Spinal cord (tissue), 10 donors: ENCODE data around the gene LRP1-AS. TPM values are rescaled to one million over a fixed set of nuclear protein-coding genes. Genes with fewer than 3 reads are reported as not detected.

Experiments used
- DNase-seq, 6 donors: peaks; one replicate each; pipeline versions ENCODE4 v3.0.0 to v3.0.0-alpha.2; 2013 to 2015; ENCODE audit warnings: low spot score in 6 of 6, low read depth in 4 of 6
- H3K27ac ChIP-seq: one replicate; pipeline ENCODE4 v1.5.1; 2013; ENCODE audit warnings: low read depth, low read length, control low read depth
- H3K27me3 ChIP-seq: one replicate; pipeline ENCODE4 v1.6.1; 2013; ENCODE audit warnings: low read length; ENCODE audit not compliant: control insufficient read depth, insufficient read depth
- H3K36me3 ChIP-seq: one replicate; pipeline ENCODE4 v1.6.1; 2013; ENCODE audit warnings: low read length; ENCODE audit not compliant: control insufficient read depth, insufficient read depth
- H3K4me1 ChIP-seq: one replicate; pipeline ENCODE4 v1.6.1; 2013; ENCODE audit warnings: low read length; ENCODE audit not compliant: control insufficient read depth, insufficient read depth
- H3K4me3 ChIP-seq: one replicate; pipeline ENCODE4 v1.5.1; 2013; ENCODE audit warnings: low read depth, low read length, control low read depth
- H3K9me3 ChIP-seq: one replicate; pipeline ENCODE4 v1.6.1; 2013; ENCODE audit warnings: low read length; ENCODE audit not compliant: control insufficient read depth, insufficient read depth
- WGBS: methylation state at CpG from one replicate; pipeline ENCODE4 v1.1.5; 2013; ENCODE audit warnings: missing lambda C conversion rate; ENCODE audit not compliant: insufficient coverage; 5-methylcytosine and 5-hydroxymethylcytosine counted together
- polyA plus RNA-seq, 2 donors: library from polyadenylated mRNA; unstranded; fragments of 120-200 nt; gene quantifications; one replicate each; pipeline ENCODE4 v1.2.1, GENCODE V29; 2013; ENCODE audit not compliant: insufficient read length in 2 of 2
- total RNA-seq, 2 donors: library from RNA; depleted of rRNA in 1 of 2; stranded (reverse); fragments of 120-200 nt in 1 of 2; fragments of >200 nt in 1 of 2; gene quantifications; one replicate each; pipeline versions ENCODE4 v1.2.3 to v1.2.4, GENCODE V29; 2013 to 2014
- donor health status: healthy.

The LRP1-AS gene
- total and polyA plus RNA-seq, 4 donors = 2.3 TPM; not detected in 3

DNA sequence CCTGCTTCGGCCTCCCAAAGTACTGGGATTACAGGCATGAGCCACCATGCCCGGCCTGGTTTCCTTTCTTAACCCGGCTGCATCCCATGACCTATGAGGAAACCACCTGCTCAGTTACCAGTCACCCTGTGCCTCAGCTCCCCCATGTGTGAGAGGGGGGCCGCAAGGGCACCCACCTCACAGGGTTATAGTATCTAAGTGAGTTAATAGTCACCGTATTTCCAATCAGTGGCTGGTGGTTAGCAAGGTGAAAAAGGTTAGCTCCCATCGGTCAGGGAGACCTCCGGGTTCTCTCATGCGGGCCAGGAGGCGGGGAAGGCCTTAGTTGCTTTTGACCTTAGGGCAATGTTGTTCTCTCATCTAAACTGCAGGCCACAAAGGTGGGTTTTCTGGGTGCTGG, 12.5 kb downstream of the LRP1-AS start:
- Histone ChIP-seq H3K9me3 (no peaks in the 10 kb centered on the region), H3K27ac (peak overlapping the region; percentile 90), H3K4me1 (peaks cover 78% of the 10 kb centered on the region), H3K4me3 (no peak overlapping the region), H3K36me3 (peaks cover 46% of the 10 kb centered on the region), H3K27me3 (no peaks in the 10 kb centered on the region)
- DNase-seq = no peak
- WGBS = 74% methylated on average over 6 of the region's 9 CpGs

- peak in 2 of 6 donors; percentile 46 to 60 for DNase-seq
- Histone ChIP-seq H3K27me3 (no peaks in the 10 kb centered on the region), H3K4me1 (peaks cover 84% of the 10 kb centered on the region), H3K36me3 (peaks cover 36% of the 10 kb centered on the region), H3K9me3 (no peaks in the 10 kb centered on the region), H3K27ac (peak overlapping the region; percentile 90), H3K4me3 (no peak overlapping the region)
- WGBS = 26% methylated on average over 3 of the region's 6 CpGs
Measured at GRCh38 chr12:57133916-57134315, 13.5 kb downstream of the LRP1-AS start.

DNA sequence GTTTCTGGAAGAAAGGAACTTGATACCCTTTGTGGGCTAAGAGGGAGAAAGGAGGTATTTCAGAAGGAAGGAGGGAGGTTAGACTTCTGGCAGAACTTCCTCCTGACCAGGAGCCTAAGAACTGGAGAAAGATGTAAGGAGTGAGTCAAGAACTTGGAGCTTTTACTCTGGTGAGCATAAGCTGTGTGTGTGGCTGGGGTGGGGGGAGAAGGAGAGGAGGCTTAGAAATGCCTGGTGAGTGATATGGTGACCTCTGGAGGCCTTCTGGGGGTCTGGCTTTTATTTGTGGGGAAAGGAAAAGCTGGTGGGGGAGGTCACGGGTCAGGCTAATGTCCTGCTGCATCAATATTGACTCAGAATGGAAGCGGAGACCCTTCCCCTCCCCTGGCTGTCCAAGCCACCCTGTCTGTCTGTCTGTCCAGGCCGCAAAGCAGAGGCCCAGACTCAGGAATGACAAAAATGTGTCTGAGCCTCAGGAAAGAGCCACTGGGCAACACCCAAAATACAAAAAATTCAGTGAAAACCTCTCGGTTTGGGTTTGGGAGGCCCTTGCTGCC, 14.3 kb downstream of the LRP1-AS start:
- peaks cover 83% of the 10 kb centered on the region for H3K4me1 ChIP-seq
- H3K27ac ChIP-seq = peak overlapping the region; percentile 90
- peaks cover 28% of the 10 kb centered on the region for H3K36me3 ChIP-seq
- H3K9me3 ChIP-seq = no peaks in the 10 kb centered on the region
- 51% methylated on average over 3 of the region's 4 CpGs for WGBS
- no peaks in the 10 kb centered on the region for H3K27me3 ChIP-seq
- H3K4me3 ChIP-seq = peak overlapping the region; percentile 18
- DNase-seq = no peak

DNA sequence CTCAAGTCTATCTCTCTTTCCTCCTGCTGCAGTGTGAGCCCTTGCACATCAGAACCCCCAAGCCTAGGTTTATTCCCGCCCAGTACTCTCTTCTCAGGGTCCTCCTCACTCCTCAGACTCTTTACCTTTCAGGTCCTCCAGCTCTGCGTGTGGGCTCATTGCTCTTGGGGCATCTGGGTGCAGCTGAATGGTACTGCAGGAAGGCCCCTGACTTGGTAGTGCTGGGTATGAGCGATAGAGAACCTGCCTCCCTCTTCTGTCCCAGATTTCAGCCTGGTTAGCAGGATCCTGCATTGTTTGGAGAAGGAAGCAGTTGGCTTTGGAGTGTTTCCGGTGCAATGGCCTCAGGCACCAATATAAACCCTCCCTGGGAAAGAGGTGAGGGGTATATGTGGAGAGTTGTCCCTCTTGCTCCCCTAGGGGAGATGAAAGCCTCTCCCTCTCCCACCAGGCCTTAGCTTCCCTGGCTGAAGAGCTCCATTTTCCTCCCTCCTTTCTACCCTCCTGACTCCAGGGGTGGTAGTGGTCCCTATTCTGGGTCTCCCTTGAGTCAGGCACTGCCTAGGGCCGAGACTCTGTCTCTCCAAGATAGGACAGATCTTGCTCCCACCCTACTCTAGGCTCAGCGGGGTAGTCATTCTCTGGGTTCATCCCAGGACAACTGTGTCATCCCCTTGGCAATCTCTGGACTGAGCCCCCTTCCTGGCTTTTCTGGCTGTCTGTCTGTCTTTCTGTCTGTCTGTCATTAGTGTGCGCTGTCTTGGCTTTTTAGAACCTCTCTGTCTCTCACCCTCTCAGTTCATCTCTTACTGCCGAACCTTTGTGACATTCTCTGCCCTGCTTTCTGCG, 15.3 kb downstream of the LRP1-AS start:
- Histone ChIP-seq H3K27me3 (no peaks in the 10 kb centered on the region), H3K4me3 (peak overlapping the region; percentile 1), H3K9me3 (no peaks in the 10 kb centered on the region), H3K4me1 (peaks cover 87% of the 10 kb centered on the region), H3K27ac (peak overlapping the region; percentile 90), H3K36me3 (peaks cover 21% of the 10 kb centered on the region)
- 60% methylated on average over 6 of the region's 9 CpGs for WGBS
- DNase-seq = no peak

DNA sequence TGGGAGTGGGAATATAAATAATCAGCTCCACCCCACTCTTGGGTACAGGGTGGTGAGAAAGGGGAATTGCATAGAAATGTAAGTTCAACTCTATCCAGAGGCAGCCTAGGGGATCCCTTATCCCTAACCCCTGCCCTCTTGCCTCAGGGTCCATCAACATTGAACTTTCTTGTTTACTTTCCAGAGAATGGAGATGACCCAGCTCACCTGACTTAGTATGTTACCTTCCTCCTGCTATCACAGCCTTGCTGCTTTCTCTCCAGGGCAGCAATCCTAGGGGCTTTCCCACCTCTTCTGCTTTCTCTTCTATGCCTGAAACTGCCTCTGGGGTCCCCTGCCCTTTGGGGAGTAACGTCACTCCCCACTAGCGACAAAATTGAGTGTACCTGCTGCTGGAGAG, 16.5 kb downstream of the LRP1-AS start:
- no peak for DNase-seq
- peaks cover 81% of the 10 kb centered on the region for H3K4me1 ChIP-seq

GRCh38 chr12:57129889-57130288, 17.5 kb downstream of the LRP1-AS start:
- peak overlapping the region; percentile 90 for H3K27ac ChIP-seq
- no peak for DNase-seq

More for the DNA sequence above, 16.5 kb downstream of the LRP1-AS start:
- peak overlapping the region; percentile 90 for H3K27ac ChIP-seq
- H3K36me3 ChIP-seq = peaks cover 15% of the 10 kb centered on the region
- H3K27me3 ChIP-seq = no peaks in the 10 kb centered on the region
- H3K4me3 ChIP-seq = peak overlapping the region; percentile 96
- no peaks in the 10 kb centered on the region for H3K9me3 ChIP-seq
- no CpG with 5 or more reads among the region's 2 CpGs for WGBS

GRCh38 chr12:57129321-57129842, 18.0 kb downstream of the LRP1-AS start:
- peak in 1 of 6 donors; percentile 45 for DNase-seq
- Histone ChIP-seq H3K27me3 (no peaks in the 10 kb centered on the region), H3K9me3 (no peaks in the 10 kb centered on the region), H3K4me1 (peaks cover 65% of the 10 kb centered on the region), H3K4me3 (peak overlapping the region; percentile 96), H3K36me3 (peaks cover 9% of the 10 kb centered on the region), H3K27ac (peak overlapping the region; percentile 90)
- 1% methylated on average over 8 of the region's 12 CpGs for WGBS

More at GRCh38 chr12:57129889-57130288, 17.5 kb downstream of the LRP1-AS start:
- Histone ChIP-seq H3K4me1 (peaks cover 70% of the 10 kb centered on the region), H3K9me3 (no peaks in the 10 kb centered on the region), H3K4me3 (peak overlapping the region; percentile 96), H3K36me3 (peaks cover 9% of the 10 kb centered on the region), H3K27me3 (no peaks in the 10 kb centered on the region)

GRCh38 chr12:57128519-57129247, 18.7 kb downstream of the LRP1-AS start:
- H3K27me3 ChIP-seq = no peaks in the 10 kb centered on the region
- H3K27ac ChIP-seq = peak overlapping the region; percentile 97
- peak in 2 of 6 donors; percentile 62 to 70 for DNase-seq
- peaks cover 58% of the 10 kb centered on the region for H3K4me1 ChIP-seq
- peak overlapping the region; percentile 96 for H3K4me3 ChIP-seq
- 0% methylated on average over 2 of the region's 35 CpGs for WGBS
- H3K36me3 ChIP-seq = peaks cover 9% of the 10 kb centered on the region
- H3K9me3 ChIP-seq = no peaks in the 10 kb centered on the region

DNA sequence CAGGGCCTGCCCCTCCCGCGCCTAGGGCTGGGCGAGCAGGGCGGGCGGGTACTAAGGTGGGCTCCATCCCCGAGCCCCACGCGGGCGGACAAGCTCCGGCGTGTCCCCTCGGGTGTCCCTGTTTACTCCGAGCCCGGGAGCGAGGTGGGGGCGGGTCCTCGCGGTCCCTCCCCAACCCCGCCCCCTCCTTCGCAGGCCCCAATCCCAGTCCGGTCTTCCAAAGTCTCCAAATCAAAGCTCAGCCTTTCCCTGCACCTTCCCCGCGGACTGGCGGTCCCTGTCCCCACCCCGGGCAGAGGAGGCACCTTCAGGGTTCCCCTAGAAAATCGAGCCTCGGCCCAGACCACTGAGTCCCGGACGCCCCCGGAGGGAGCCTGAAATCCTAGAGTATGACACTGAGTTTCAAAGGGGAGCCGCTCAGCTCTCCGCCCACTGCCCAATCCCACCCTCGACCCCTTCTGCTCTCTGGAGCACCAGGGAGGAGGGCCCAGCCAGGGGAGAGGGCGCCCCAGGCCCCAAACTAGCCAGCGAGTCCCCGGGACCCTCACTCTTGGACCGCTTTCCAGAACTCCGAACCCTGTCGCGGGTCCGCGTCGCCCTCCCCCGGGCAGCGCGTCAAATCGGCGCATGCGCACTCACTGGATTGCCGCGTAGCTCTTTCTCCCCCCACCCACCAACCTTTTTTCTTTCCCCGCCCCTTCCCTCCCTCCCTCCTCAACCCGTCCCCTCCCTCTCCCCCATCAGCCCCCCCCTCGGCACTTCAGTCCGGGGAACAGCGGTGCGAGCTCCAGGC, 19.5 kb downstream of the LRP1-AS start, which contains the start of gene LRP1:
TSS of gene LRP1 (plus strand) at position 758 of the 793 bp plus-strand sequence. CDS start 482 bp downstream, outside the sequence.
- H3K27me3 ChIP-seq = no peaks in the 10 kb centered on the region
- WGBS = under 1% methylated on average over 41 of the region's 57 CpGs
- peaks cover 51% of the 10 kb centered on the region for H3K4me1 ChIP-seq
- peak within 1 kb of the TSS; percentile 97 for H3K27ac ChIP-seq
- peaks cover 4% of the 10 kb centered on the region for H3K36me3 ChIP-seq
- peak in 5 of 6 donors; percentile 78 to 97 (median 85) for DNase-seq
- no peaks in the 10 kb centered on the region for H3K9me3 ChIP-seq
- peak within 1 kb of the TSS; percentile 96 for H3K4me3 ChIP-seq
